ENCODE data around the gene NOP9. TPM values are rescaled to one million over a fixed set of nuclear protein-coding genes. Genes with fewer than 3 reads are reported as not detected.

NOP9 gene
- total RNA-seq, 2 donors from 2014 or later, result 25.7 to 27.7 TPM

- H3K36me3 Mint-ChIP-seq (ENCODE audit: low read depth), result peaks cover 9% of the 10 kb centered on the region
- no peak for DNase-seq
Observed at GRCh38 chr14:24269910-24270536, 29.6 kb upstream of the NOP9 start.

GRCh38 chr14:24270537-24271133, 29.0 kb upstream of the NOP9 start:
- Mint-ChIP-seq H3K27me3 (no peaks in the 10 kb centered on the region), H3K4me3 (peak overlapping the region; percentile 90), H3K27ac (peak overlapping the region; percentile 98), H3K4me1 (peaks cover 36% of the 10 kb centered on the region), H3K36me3 (ENCODE audit: low read depth) (peaks cover 9% of the 10 kb centered on the region)
- DNase-seq (no peak), ATAC-seq (no peak)
- H3K9me3 ChIP-seq (ENCODE audit: control insufficient read depth, low read length, poor library complexity, severe bottlenecking), result no peaks in the 10 kb centered on the region

More at GRCh38 chr14:24269910-24270536, 29.6 kb upstream of the NOP9 start:
- Mint-ChIP-seq H3K27ac (peak overlapping the region; percentile 98), H3K4me3 (peak overlapping the region; percentile 90), H3K27me3 (no peaks in the 10 kb centered on the region), H3K4me1 (peaks cover 34% of the 10 kb centered on the region)
- H3K9me3 ChIP-seq (ENCODE audit: control insufficient read depth, low read length, poor library complexity, severe bottlenecking), result no peaks in the 10 kb centered on the region
- no peak for ATAC-seq

DNA sequence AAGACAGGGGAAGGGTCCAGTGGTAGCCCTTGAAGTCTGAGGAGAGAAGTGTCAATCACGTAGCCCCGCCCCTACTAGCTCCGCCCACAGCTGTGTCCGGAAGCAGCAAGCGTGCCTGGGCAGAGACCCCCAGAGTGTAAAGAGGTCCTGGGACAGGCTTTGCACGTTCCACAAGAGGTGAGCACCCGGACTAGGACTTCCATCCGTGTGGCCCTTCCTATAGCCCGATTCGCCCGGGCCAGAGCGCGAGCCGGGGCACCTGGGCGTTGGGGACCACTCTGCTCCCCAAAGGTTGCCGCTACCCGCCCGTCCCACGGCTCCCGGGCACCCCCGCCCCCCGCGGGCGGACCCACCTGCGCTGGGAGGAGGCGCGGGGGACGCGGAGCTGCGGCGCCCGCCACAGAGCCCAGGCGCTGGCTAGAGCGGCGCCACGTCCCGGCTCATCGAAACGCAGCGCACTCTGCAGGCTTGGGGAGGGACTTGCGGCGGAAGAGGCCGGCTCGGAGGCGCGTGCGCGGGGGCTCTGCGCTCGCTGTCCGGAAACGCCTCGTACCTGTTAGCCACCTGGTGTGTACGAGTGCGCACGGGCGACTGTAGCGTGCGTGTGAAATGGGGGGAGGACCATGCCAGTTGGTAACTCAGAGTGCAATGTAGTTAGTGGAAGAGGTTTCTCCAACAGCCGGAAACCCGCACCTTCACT, 28.4 kb upstream of the NOP9 start, which contains the start of gene RABGGTA:
Gene RABGGTA (minus strand): TSS at position 464 of the 700 bp plus-strand sequence. CDS start 482 bp downstream, outside the sequence.
- H3K36me3 Mint-ChIP-seq (ENCODE audit: low read depth), result peaks cover 9% of the 10 kb centered on the region
- DNase-seq (peak; percentile 87 to 92 (median 88)), ATAC-seq (peak; percentile 89)
- peak within 1 kb of the TSS; percentile 90 for H3K4me3 Mint-ChIP-seq
- no peaks in the 10 kb centered on the region for H3K27me3 Mint-ChIP-seq
- H3K27ac Mint-ChIP-seq, result peak within 1 kb of the TSS; percentile 98
- H3K9me3 ChIP-seq (ENCODE audit: control insufficient read depth, low read length, poor library complexity, severe bottlenecking), result no peaks in the 10 kb centered on the region
- peaks cover 34% of the 10 kb centered on the region for H3K4me1 Mint-ChIP-seq

DNA sequence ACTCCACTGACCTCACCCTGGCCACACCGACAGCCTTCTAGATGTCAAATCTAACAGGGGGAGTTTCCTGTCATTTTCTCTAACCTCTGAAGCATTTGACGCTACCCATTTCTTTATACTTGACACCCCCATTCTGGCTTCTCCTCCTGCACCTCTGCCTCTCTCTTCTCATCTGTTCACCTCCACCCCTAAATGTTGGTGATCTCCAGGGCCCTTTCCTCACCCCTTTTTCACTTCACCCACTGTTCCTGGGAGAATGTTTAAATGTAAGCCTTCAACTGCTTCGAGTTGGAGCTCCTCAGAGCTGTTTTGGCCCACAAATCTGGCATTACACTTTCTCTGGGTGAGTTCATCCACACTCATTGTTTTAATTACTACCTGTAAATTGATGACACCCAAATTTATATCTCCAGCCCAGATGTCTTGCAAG, 27.8 kb upstream of the NOP9 start:
- Mint-ChIP-seq H3K27me3 (no peaks in the 10 kb centered on the region), H3K4me1 (peaks cover 33% of the 10 kb centered on the region), H3K36me3 (ENCODE audit: low read depth) (peaks cover 5% of the 10 kb centered on the region), H3K27ac (peak overlapping the region; percentile 98), H3K4me3 (peak overlapping the region; percentile 90)
- H3K9me3 ChIP-seq (ENCODE audit: control insufficient read depth, low read length, poor library complexity, severe bottlenecking), result no peaks in the 10 kb centered on the region
- no peak for DNase-seq
- ATAC-seq, result no peak

- Mint-ChIP-seq H3K27ac (peak overlapping the region; percentile 98), H3K27me3 (no peaks in the 10 kb centered on the region), H3K4me1 (peaks cover 32% of the 10 kb centered on the region), H3K36me3 (ENCODE audit: low read depth) (no peaks in the 10 kb centered on the region), H3K4me3 (peak overlapping the region; percentile 57)
- ATAC-seq (no peak), DNase-seq (no peak)
- no peaks in the 10 kb centered on the region for H3K9me3 ChIP-seq (ENCODE audit: control insufficient read depth, low read length, poor library complexity, severe bottlenecking)
Observed at GRCh38 chr14:24272467-24272866, 27.2 kb upstream of the NOP9 start.

DNA sequence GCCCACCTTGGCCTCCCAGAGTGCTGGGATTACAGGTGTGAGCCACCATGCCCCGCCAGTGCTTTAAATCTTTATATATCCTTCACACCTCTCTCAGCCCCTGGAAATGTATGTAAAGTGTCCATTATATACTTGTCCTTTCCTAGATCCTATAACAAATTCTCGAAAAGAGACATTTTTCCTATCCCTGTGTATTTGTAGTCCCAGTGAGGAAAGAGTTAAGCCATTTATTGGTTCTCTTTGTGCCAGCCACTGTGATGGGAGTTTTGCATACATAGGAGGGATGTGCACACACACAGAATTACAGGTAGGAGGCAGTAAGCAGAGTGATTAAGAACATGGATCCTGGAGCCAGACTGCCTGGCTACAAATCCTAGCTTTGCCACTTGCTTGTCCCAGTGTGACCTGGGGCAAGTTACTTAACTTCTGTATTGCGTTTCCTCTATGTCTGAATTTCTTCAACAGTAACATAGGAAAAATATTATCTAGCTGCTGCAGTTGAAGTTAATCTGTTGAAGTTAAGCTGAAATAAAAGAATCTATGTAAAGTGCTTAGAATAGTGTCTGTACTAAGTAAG, 26.1 kb upstream of the NOP9 start:
- DNase-seq (no peak), ATAC-seq (no peak)
- Mint-ChIP-seq H3K4me3 (no peak overlapping the region), H3K27ac (peak overlapping the region; percentile 98), H3K4me1 (peaks cover 40% of the 10 kb centered on the region), H3K27me3 (no peaks in the 10 kb centered on the region), H3K36me3 (ENCODE audit: low read depth) (no peaks in the 10 kb centered on the region)
- no peaks in the 10 kb centered on the region for H3K9me3 ChIP-seq (ENCODE audit: control insufficient read depth, low read length, poor library complexity, severe bottlenecking)

DNA sequence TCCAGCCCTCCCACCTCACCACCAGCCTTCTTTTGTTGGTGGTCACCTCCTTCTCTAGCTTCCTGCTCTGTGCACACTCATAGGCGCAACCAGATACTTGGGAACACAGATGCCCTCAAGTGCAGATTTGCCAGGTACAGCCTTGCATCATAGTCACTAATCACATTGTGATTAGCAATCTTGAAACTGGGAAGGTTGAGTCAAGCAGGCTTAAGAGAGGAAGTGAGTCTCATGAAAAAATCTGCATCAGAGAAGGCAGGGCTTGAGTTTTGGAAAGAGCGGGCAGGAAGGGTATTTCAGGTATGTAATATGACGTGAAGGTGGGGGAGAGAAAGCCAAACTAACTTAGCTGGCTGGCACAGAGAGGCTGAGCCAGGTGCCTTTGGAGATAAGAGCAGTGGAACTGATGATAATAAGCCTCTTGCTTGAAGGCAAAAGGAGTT, 25.5 kb upstream of the NOP9 start:
- no peak for DNase-seq
- ATAC-seq, result peak; percentile 22

GRCh38 chr14:24277071-24277470, 22.6 kb upstream of the NOP9 start:
- H3K4me3 Mint-ChIP-seq, result no peak overlapping the region
- H3K36me3 Mint-ChIP-seq (ENCODE audit: low read depth), result no peaks in the 10 kb centered on the region
- no peaks in the 10 kb centered on the region for H3K9me3 ChIP-seq (ENCODE audit: control insufficient read depth, low read length, poor library complexity, severe bottlenecking)
- H3K4me1 Mint-ChIP-seq, result peaks cover 50% of the 10 kb centered on the region
- H3K27ac Mint-ChIP-seq, result peak overlapping the region; percentile 96
- DNase-seq, result no peak
- no peak for ATAC-seq
- H3K27me3 Mint-ChIP-seq, result no peaks in the 10 kb centered on the region

More for the DNA sequence above, 25.5 kb upstream of the NOP9 start:
- Mint-ChIP-seq H3K36me3 (ENCODE audit: low read depth) (no peaks in the 10 kb centered on the region), H3K4me3 (peak overlapping the region; percentile 53), H3K4me1 (peaks cover 44% of the 10 kb centered on the region), H3K27ac (peak overlapping the region; percentile 98), H3K27me3 (no peaks in the 10 kb centered on the region)
- no peaks in the 10 kb centered on the region for H3K9me3 ChIP-seq (ENCODE audit: control insufficient read depth, low read length, poor library complexity, severe bottlenecking)

DNA sequence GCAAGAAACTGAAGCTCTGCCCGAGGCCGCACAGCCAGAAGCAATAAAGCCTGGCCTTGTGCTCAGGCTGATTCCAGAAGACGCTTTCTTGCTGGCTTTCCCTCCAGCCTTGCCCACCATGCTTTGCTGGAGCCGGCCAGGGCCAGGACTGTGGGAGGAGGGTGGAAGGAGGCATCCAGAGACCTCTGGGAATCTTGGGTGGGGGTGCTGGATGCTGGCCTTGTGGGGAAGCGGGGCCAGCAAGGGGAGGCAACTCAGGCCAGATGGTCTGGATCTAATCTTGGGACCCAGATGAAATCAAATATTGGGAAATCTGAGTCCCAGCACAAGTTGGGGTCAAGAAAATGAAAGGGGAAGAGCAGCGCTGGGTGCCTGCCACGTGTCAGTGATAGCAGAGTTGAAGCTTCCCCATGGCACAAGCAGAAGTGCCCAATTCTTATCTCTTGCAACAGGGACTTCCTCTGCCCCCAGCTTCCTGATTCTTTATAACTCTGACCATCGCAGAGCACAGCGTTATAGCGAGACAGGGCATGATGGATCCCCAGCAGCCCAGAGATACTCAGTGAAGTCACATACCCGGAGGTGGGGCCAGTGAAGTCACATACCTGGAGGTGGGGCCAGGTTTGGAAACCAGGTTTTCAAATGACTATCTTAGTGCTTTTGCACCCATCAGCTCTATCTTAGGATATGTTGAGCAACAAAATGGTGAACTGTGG, 21.9 kb upstream of the NOP9 start:
- H3K27ac Mint-ChIP-seq, result peak overlapping the region; percentile 96
- no peak for ATAC-seq
- H3K9me3 ChIP-seq (ENCODE audit: control insufficient read depth, low read length, poor library complexity, severe bottlenecking), result no peaks in the 10 kb centered on the region
- H3K4me3 Mint-ChIP-seq, result no peak overlapping the region
- H3K4me1 Mint-ChIP-seq, result peaks cover 43% of the 10 kb centered on the region
- DNase-seq, result no peak
- H3K27me3 Mint-ChIP-seq, result no peaks in the 10 kb centered on the region
- H3K36me3 Mint-ChIP-seq (ENCODE audit: low read depth), result no peaks in the 10 kb centered on the region

DNA sequence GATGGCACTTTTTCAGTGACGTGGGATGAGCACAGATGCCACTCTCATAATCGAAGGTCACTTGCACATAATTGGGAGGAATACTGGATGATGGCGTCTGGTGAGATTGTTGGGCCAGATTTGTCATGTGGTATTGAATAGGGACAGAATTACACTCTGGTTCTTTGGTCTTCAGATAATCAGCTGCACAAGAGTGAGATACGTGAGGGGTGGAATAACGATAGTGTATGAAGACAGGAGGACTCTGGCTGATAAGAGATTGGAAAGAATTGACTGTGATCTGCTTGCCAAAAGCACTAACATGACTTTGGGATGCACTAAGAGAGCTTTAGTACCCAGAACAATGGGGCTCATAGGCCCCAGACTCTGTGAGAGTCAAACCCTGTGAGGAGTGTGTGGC, 21.2 kb upstream of the NOP9 start:
- ATAC-seq, result no peak
- no peak overlapping the region for H3K4me3 Mint-ChIP-seq
- no peaks in the 10 kb centered on the region for H3K27me3 Mint-ChIP-seq
- H3K4me1 Mint-ChIP-seq, result peaks cover 40% of the 10 kb centered on the region
- no peaks in the 10 kb centered on the region for H3K9me3 ChIP-seq (ENCODE audit: control insufficient read depth, low read length, poor library complexity, severe bottlenecking)
- H3K36me3 Mint-ChIP-seq (ENCODE audit: low read depth), result no peaks in the 10 kb centered on the region
- DNase-seq, result no peak
- peak overlapping the region; percentile 96 for H3K27ac Mint-ChIP-seq

DNA sequence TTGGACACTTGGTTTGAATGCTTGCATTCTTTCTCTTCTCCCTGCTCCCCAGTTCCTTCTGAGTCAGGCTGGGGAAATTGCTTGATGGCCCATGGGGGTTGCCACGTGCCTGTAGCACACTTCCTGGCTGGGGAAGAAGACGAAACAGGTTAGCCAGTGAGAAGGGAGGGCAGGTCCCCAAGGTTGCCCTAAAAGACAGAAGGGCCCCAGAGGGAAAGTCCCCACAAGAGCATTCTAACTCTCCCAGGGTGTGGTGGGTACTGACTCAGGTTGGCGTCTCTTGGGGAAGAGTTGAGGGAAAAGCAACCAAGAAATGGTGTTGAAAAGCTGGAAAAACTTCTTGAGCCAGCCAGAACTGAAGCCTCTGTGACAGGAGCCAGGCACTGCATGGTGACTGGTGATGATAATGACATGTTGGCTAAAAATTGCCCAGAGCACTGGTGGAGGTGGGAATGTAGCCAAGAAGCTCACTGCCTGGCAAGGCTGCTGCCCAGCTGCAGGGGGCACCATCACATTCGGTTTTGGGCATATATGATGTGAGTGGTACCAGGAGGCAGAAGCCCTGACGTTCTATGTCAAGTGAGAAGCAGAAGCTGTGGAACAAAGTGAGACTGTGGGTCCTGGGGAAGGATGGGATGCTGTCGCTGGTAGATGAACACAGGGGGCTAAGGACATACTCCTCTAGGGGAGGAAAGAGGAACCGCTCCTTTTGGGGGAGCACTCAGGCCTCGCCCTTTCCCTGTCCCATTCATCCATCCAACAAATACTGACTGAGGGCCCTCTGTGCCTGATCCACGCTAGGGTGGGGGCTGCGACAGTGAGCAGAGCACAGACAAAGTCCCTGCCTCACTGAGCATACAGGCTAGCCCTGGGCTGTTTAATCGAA, 20.1 kb upstream of the NOP9 start:
- no peaks in the 10 kb centered on the region for H3K27me3 Mint-ChIP-seq
- DNase-seq (peak in 2 of 3 donors; percentile 43 to 46), ATAC-seq (peak; percentile 96)
- H3K27ac Mint-ChIP-seq, result peak overlapping the region; percentile 96
- H3K4me3 Mint-ChIP-seq, result peak overlapping the region; percentile 39
- no peaks in the 10 kb centered on the region for H3K9me3 ChIP-seq (ENCODE audit: control insufficient read depth, low read length, poor library complexity, severe bottlenecking)
- no peaks in the 10 kb centered on the region for H3K36me3 Mint-ChIP-seq (ENCODE audit: low read depth)
- peaks cover 35% of the 10 kb centered on the region for H3K4me1 Mint-ChIP-seq

Data from T-helper 17 cell (primary cell).